OCI-LY7 (cell line): Measurements from ENCODE around the gene GGA1. TPM values are rescaled to one million over a fixed set of nuclear protein-coding genes. Genes with fewer than 3 reads are reported as not detected.
A peak's percentile ranks its signal among the peaks of the same experiment; 100 is the strongest.

Source experiments
- Bru-seq: library from RNA; stranded (reverse); fragments of 400-500 nt; gene quantifications from one replicate; lab custom pipeline; 2021; lab: Mats Ljungman, UMichigan
- BruChase-seq, 2 experiments: library from RNA; stranded (reverse); fragments of 400-500 nt; gene quantifications; one replicate each; lab custom pipeline; 2021; lab: Mats Ljungman, UMichigan
- BruUV-seq: library from RNA; stranded (reverse); fragments of 400-500 nt; replicated peaks from 2 replicates; lab custom pipeline; 2021; lab: Mats Ljungman, UMichigan
- CTCF ChIA-PET: fragments of 300-600 bp; sonication (Branson Sonifier 250); formaldehyde crosslinking; loops from one replicate; lab custom pipeline; 2022; ENCODE audit warnings: antibody characterized with exemption; ENCODE audit not compliant: unreplicated experiment; lab: Charles Lee
- POLR2A ChIA-PET: fragments of 300-600 bp; sonication (Branson Sonifier 250); formaldehyde crosslinking; loops from one replicate; lab custom pipeline; 2022; ENCODE audit warnings: antibody characterized with exemption; lab: Charles Lee
- DNase-seq: peaks from one replicate; pipeline ENCODE4 v3.0.0-alpha.2; 2015; ENCODE audit warnings: low spot score
- H2AFZ ChIP-seq: fragments of 200-600 bp; sonication (generic), shearing (Covaris generic); 2 replicates; pipeline ENCODE4 v1.6.1; 2014; ENCODE audit warnings: mild to moderate bottlenecking, antibody characterized with exemption, low read length, moderate library complexity
- H3K27ac ChIP-seq: fragments of 200-600 bp; sonication (generic); 2 replicates; pipeline ENCODE4 v1.5.1; 2014; ENCODE audit warnings: mixed run types, low read depth, mild to moderate bottlenecking, moderate library complexity, low read length, inconsistent platforms; ENCODE audit not compliant: poor library complexity, severe bottlenecking
- H3K36me3 ChIP-seq: fragments of 200-600 bp; sonication (generic); 2 replicates; pipeline ENCODE4 v1.6.1; 2014; ENCODE audit warnings: mild to moderate bottlenecking, antibody characterized with exemption, low read length, moderate library complexity, mixed read lengths; ENCODE audit not compliant: insufficient read depth
- H3K4me1 ChIP-seq: fragments of 200-600 bp; sonication (generic); 2 replicates; pipeline ENCODE4 v1.5.1; 2014; ENCODE audit warnings: mild to moderate bottlenecking, low read length; ENCODE audit not compliant: insufficient read depth, poor library complexity, severe bottlenecking
- H3K4me2 ChIP-seq: fragments of 200-600 bp; sonication (generic); 2 replicates; pipeline ENCODE4 v1.6.1; 2014; ENCODE audit warnings: mild to moderate bottlenecking, low read length
- H3K4me3 ChIP-seq: fragments of 200-600 bp; sonication (generic); 2 replicates; pipeline ENCODE4 v1.5.1; 2014; ENCODE audit warnings: mild to moderate bottlenecking, low read depth, low read length; ENCODE audit not compliant: poor library complexity, severe bottlenecking
- H3K79me2 ChIP-seq: fragments of 200-600 bp; sonication (generic); 2 replicates; pipeline ENCODE4 v1.6.1; 2016; ENCODE audit warnings: low read depth, mild to moderate bottlenecking, low read length, moderate library complexity, mixed read lengths; ENCODE audit not compliant: insufficient read depth
- H3K9me2 ChIP-seq: fragments of 200-600 bp; sonication (generic); 2 replicates; pipeline ENCODE4 v1.6.1; 2016; ENCODE audit warnings: mild to moderate bottlenecking, low read length, mixed read lengths; ENCODE audit not compliant: insufficient read depth
- H3K9me3 ChIP-seq: fragments of 200-600 bp; sonication (generic); 2 replicates; pipeline ENCODE4 v1.6.1; 2014; ENCODE audit warnings: mild to moderate bottlenecking, mixed run types, low read length, mixed read lengths
- H4K20me1 ChIP-seq: fragments of 200-600 bp; sonication (generic); 2 replicates; pipeline ENCODE4 v1.6.1; 2014; ENCODE audit warnings: mild to moderate bottlenecking, antibody characterized with exemption, low read length, moderate library complexity, mixed read lengths; ENCODE audit not compliant: insufficient read depth
- EZH2phosphoT487 ChIP-seq: fragments of 200-600 bp; sonication (generic); IDR thresholded peaks from 2 replicates; pipeline ENCODE4 v1.6.1; 2018; ENCODE audit warnings: low read depth, borderline replicate concordance, mild to moderate bottlenecking, mixed run types, antibody characterized with exemption, low read length, moderate library complexity, mixed read lengths
- intact Hi-C: fragments of 100-400 bp; cut with micrococcal nuclease; formaldehyde crosslinking; loops from one replicate; pipeline ENCODE4 v1.10.0; 2022; ENCODE audit not compliant: unreplicated experiment
- long read RNA-seq: library from polyadenylated mRNA; stranded (forward); transcript quantifications from one replicate; pipeline ENCODE4 v2.0.0, GENCODE V29; 2022
- total RNA-seq, 2 experiments: library from RNA; depleted of rRNA in 1 of 2; stranded (reverse); fragments of >200 nt in 1 of 2; shearing (Covaris generic) in 1 of 2; gene quantifications; 2 replicates each; pipeline ENCODE4 v1.2.3, GENCODE V29; 2014 to 2022
- TF ChIP-seq, protein P1 (sequence below): fragments of 200-600 bp; sonication (generic); conservative IDR thresholded peaks from 2 replicates; pipeline ENCODE4 v1.5.1; 2014; ENCODE audit warnings: mild to moderate bottlenecking, antibody characterized with exemption, low read length, moderate library complexity, mixed read lengths

The GGA1 gene
- total RNA-seq (2014; rRNA removed; shearing (Covaris generic)) (119 and 127 TPM in 2 replicates), total RNA-seq (2022) (167 and 172 TPM in 2 replicates), Bru-seq, nascent RNA (percentile 74 among the genes with signal in this experiment), BruChase-seq, experiment 1, labeled RNA remaining after a 6-hour chase (percentile 86 among the genes with signal in this experiment), BruChase-seq, experiment 2, labeled RNA remaining after a 2-hour chase (percentile 80 among the genes with signal in this experiment)
- long read RNA-seq, transcript GGA1-203 (17 exons, 3,159 nt) = major isoform, 55 of 178 reads
- long read RNA-seq, transcript GGA1-201 (15 exons, 2,528 nt) = minor isoform, 7 of 178 reads
- long read RNA-seq, partial matches to known transcripts = 53 of 178 reads
- long read RNA-seq, other reads (novel, unspliced or antisense) = 62 of 178 reads

GRCh38 chr22:37608477-37609239 lies at the start of gene GGA1:
Gene GGA1, plus strand, starts transcription at chr22:37608834. Its CDS starts 27 bp downstream, at chr22:37608861.
- H3K27ac ChIP-seq = peak within 1 kb of the TSS; percentile 90
- peaks cover 32% of the 10 kb centered on the region for H3K79me2 ChIP-seq
- no peak for TF ChIP-seq EZH2phosphoT487
- TF ChIP-seq, protein P1, sequence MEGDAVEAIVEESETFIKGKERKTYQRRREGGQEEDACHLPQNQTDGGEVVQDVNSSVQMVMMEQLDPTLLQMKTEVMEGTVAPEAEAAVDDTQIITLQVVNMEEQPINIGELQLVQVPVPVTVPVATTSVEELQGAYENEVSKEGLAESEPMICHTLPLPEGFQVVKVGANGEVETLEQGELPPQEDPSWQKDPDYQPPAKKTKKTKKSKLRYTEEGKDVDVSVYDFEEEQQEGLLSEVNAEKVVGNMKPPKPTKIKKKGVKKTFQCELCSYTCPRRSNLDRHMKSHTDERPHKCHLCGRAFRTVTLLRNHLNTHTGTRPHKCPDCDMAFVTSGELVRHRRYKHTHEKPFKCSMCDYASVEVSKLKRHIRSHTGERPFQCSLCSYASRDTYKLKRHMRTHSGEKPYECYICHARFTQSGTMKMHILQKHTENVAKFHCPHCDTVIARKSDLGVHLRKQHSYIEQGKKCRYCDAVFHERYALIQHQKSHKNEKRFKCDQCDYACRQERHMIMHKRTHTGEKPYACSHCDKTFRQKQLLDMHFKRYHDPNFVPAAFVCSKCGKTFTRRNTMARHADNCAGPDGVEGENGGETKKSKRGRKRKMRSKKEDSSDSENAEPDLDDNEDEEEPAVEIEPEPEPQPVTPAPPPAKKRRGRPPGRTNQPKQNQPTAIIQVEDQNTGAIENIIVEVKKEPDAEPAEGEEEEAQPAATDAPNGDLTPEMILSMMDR = no peak
- ChIA-PET CTCF (interaction anchor here (0.6 to 1.1 kb wide), 6 partner anchors 10 to 409 kb away, joined by 3 to 5 read pairs (median 4); no protein-coding TSS in a partner anchor), POLR2A (interaction anchor here (0.7 to 3.3 kb wide), 12 partner anchors 8 to 356 kb away, joined by 3 to 25 read pairs (median 4); partner anchors contain the start of genes NOL12 and PDXP)
- no TSS peak for BruUV-seq
- H3K4me3 ChIP-seq = peak within 1 kb of the TSS; percentile 77
- DNase-seq = peak; percentile 99
- intact Hi-C loops = loop anchor here (5.0 kb wide), 2 partner anchors 34 to 69 kb away; partner anchors contain the start of gene LGALS1
- H3K4me2 ChIP-seq = peak within 1 kb of the TSS; percentile 94
- H2AFZ ChIP-seq = peak within 1 kb of the TSS; percentile 94
- H3K9me2 ChIP-seq = no peaks in the 10 kb centered on the region
- H3K9me3 ChIP-seq = no peaks in the 10 kb centered on the region
- H4K20me1 ChIP-seq = no peaks in the 10 kb centered on the region
- H3K4me1 ChIP-seq = peaks cover 40% of the 10 kb centered on the region
- H3K36me3 ChIP-seq = peaks cover 26% of the 10 kb centered on the region

DNA sequence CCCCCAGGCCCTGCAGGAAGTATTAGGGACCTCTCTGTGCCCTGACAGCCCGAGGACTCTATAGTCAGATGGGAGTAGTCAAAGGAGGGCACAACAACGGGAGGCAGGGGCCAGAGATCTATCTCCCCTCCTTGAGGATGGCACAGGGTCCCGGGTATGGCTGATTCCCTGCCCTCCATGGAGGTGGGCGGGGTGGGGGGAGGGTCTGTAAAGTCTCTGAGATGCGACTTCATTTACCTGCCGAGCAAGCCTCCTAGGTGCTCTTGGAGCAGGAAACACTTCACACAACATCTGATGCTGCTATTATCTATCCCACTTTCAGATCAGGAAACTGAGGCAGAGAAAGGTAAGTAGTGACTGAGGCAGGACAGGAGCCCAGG lies 49.1 kb upstream of the GGA1 start:
- Histone ChIP-seq H3K79me2 (no peaks in the 10 kb centered on the region), H2AFZ (no peak overlapping the region), H3K4me3 (no peak overlapping the region), H3K36me3 (no peaks in the 10 kb centered on the region), H3K9me2 (no peaks in the 10 kb centered on the region), H3K4me2 (no peak overlapping the region), H3K4me1 (no peaks in the 10 kb centered on the region), H4K20me1 (no peaks in the 10 kb centered on the region), H3K27ac (no peak overlapping the region), H3K9me3 (no peaks in the 10 kb centered on the region)
- no TSS peak for BruUV-seq
- TF ChIP-seq, protein P1 = no peak
- no peak for TF ChIP-seq EZH2phosphoT487
- intact Hi-C loops = no loop called here
- no peak for DNase-seq
- ChIA-PET POLR2A (no interaction called here), CTCF (no interaction called here)
